Measurements from ENCODE around the gene EPHX1.
A peak's percentile ranks its signal among the peaks of the same experiment; 100 is the strongest.
"Not testable (repeated sequence)": the region's sequence is repeated elsewhere in the genome, so short reads cannot be mapped to it uniquely, and the experiment has no call there.

EPHX1 gene

DNA sequence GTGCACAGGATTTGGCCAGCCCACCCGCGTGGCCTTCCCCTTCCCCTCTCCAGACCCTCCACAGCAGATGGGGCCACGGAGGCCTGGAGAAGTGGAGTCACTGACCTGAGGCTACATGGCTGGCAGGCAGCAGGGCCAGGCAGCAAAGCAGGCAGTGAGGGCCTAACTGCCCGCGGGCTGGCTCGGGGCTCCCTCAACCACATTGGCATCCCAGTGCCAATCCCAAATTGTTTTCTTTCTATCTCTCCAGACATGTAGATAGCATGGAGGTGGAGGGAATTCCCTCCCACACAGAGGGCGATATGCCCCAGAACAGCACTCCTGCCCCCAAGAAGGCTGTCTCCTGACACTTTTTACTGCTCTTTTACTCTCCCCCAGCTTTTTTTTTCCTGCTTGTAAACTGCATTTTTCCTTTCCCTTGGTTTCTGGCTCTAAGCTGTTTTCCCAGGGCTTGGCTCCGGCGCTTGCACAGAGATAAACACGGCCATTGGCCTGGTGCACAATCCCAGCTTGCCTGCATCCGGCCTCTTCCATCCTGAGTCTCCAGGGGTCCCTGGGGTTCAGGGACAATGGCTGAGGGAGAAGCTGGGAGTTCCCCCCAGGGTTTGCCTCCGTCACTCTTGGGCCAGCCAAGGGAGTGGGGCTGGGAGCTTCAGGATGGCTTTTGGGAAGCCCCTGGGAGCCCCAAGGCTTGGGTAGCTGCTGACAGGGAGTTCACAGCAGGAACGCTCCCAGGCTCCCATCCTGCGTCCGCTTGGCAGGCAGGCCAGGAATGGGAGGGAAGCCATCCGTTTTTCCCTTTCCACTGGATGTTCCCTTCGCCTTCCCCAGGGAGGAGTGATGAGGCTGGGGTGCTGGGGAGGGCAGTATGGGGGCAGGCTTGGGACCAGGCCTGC, 7.0 kb downstream of the EPHX1 start:
- DNase-seq (ENCODE audit: low spot score) = peak; percentile 50

DNA sequence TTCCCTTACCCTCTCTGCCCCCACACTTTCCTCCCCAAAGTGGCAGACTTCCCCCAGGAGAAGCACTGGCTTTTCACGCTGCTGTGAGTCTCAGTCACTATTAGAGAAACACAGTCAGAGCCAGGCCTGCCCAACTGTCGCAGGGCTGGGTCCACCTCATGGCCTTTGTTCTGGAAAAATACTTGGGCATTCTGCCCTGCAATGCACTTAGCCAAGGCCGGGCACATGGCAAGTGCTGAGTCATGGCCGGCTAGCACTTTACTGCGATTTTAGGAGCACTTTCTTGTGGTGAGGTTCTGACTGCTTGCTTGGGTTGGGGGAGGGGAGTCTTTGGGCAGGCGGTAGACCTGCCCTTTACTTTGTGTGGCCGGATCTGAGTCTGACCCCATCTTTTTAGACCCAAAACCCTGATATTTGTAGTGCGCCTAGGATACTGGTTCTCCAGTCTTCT, 7.7 kb downstream of the EPHX1 start:
- DNase-seq (ENCODE audit: low spot score) = peak; percentile 86

GRCh38 chr1:225818229-225818628, 8.3 kb downstream of the EPHX1 start:
- no peak for DNase-seq (ENCODE audit: low spot score)

DNA sequence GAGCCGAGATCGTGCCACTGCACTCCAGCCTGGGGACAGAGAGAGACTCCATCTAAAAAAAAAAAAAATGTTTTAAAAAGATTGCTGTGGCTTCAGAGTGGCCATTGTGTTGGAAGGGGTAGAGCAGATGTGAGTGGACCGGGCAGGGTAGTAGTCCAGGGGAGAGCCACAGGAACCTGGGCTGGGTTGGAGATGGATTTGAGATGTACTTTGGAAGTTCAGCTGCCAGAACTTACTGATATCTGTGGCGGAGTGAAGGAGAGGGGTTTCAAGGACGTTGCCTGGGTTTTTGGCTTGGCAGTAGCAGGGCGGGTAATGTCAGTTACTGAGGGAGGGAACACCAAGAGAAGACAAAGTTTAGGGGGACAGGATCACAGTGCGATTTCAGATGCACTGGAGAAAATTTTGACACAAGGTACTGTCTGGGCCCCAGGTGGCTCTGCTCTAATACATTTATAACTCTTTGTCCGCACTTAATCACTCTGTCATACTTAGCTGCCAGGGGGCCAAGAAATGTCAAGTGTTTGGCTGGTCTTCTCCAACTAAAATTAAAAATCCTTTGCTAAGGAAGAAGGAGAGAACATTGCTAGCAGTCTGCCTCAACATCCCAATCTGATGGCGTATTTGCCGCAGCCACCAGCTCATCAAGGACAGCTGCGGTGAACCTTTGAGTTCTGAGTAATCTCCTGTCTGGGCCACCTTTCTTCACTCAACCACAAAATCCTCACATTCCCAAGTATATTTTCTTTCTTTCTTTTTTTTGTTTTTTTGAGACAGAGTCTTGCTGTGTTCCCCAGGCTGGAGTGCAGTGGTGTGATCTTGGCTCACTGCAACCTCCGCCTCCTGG, 9.6 kb downstream of the EPHX1 start:
- no peak for DNase-seq (ENCODE audit: low spot score)

DNA sequence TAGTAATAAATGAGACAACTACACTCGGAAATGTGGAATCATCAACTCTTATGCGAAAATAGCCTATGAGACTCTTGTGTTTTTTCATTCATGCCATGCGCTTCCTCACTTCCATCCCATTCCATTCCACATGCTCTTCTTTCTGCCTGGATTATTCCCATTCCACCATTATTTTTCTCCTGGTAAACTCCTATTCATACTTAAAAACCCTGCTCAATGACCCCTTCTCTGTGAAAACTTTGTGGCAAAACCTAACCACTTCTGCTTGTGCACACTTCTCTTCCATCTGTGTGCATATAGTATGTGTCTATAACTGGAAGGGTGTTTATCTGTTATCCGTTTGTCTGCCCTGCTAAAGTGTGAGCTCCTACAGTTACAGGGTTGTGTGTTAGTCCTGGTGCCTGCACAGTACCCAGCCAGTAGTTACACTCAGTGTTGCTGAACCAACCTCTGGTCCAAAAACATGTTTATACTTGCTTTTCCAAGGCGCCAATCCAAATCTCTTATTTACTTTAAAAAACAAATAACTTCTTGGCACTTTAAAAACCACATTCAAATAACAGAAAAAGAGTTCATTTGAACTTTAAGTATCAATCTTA, 10.7 kb downstream of the EPHX1 start:
- no peak for DNase-seq (ENCODE audit: low spot score)

- no peak for DNase-seq (ENCODE audit: low spot score)
Observed at GRCh38 chr1:225822655-225823403, 12.9 kb downstream of the EPHX1 start.

- no peak for DNase-seq (ENCODE audit: low spot score)
Observed at GRCh38 chr1:225823811-225824261, 13.9 kb downstream of the EPHX1 start.

GRCh38 chr1:225824533-225824941, 14.6 kb downstream of the EPHX1 start:
- DNase-seq (ENCODE audit: low spot score) = no peak

GRCh38 chr1:225825078-225825477, 15.2 kb downstream of the EPHX1 start:
- no peak for DNase-seq (ENCODE audit: low spot score)

- no peak for DNase-seq (ENCODE audit: low spot score)
Observed at GRCh38 chr1:225825607-225826007, 15.7 kb downstream of the EPHX1 start.

- no peak for DNase-seq (ENCODE audit: low spot score)
Observed at GRCh38 chr1:225827076-225827475, 17.2 kb downstream of the EPHX1 start.

- no peak for DNase-seq (ENCODE audit: low spot score)
Observed at GRCh38 chr1:225828706-225829345, 18.9 kb downstream of the EPHX1 start.

- no peak for DNase-seq (ENCODE audit: low spot score)
Observed at GRCh38 chr1:225830841-225831240, 20.9 kb downstream of the EPHX1 start.

DNA sequence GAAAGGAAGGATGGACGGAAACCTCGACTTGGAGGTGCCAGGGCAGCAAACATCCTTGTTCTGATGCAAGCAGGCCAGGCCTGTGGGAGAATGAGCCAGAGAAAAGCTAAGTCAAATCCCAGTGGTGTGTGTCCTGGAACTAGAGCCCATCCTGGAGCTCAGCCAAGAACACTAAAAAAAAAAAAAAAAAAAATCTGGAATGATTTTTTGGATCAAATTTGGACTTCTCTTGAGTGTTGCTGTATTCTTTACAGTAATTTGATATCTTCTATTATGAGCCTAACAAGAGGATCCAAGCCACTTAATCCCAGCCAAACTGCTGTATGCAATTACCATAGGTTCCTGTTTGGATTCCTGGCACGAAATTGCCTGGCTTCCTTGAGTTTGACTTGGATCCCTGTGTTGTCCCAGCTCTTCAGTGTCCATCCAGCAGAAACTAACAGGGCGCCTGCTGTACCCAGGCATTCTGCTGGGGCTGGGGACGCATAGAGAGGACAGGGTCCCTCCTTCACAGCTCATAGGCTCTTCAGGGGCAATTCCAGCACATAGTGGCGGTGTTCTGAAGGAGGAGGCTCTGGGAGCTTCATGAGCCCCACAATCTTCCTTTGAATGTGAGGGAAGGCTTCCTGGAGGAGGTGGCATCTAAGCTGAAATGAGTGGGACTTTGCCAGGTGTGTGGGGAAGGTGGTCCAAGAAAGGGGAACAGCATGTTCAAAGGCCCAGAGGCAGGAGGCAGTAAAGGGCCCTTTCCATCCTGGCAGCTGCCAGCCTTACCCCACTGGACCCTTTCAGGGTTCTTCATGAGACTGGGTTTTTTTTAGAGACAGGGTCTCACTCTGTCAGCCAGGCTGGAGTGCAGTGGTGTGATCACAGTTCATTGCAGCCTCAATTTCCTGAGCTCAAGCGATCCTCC, 24.7 kb downstream of the EPHX1 start:
- DNase-seq (ENCODE audit: low spot score) = no peak

DNA sequence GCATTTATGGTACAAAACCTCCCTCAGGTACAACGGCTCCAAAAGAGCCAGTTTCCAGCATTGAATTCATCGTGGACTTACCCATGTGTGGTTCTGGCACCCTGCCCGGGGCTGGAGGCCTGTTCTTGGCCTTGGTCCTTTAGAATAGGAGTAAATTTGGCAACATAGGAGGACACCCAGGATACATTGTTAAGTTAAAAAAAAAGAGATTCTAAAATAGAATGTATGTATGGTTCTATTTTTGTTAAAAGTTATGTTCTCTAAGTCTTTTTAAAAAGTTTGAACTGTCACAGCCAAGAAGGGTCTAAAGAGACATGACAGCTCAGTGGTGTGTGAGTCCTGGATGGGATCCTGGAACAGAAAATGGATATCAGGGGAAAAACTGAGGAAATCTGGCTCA, 25.9 kb downstream of the EPHX1 start:
- no peak for DNase-seq (ENCODE audit: low spot score)

DNA sequence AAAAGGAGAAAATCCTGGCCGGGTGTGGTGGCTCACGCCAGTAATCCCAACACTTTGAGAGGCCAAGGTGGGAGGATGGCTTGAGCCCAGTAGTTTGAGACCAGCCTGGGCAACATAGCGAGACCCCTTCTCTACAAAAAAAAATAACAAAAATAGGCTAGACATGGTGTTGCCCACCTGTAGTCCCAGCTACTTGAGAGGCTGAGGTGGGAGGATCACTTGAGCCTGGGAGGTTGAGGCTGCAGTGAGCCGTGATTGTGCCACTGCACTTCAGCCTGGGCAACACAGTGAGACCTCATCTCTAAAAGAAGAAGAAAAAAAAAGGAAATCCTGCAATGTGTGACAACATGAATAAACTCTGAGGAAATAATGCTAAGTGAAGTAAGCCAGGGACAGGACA, 26.4 kb downstream of the EPHX1 start:
- DNase-seq (ENCODE audit: low spot score) = not testable (repeated sequence)

GRCh38 chr1:225838793-225839192, 28.9 kb downstream of the EPHX1 start:
- DNase-seq (ENCODE audit: low spot score) = no peak

DNA sequence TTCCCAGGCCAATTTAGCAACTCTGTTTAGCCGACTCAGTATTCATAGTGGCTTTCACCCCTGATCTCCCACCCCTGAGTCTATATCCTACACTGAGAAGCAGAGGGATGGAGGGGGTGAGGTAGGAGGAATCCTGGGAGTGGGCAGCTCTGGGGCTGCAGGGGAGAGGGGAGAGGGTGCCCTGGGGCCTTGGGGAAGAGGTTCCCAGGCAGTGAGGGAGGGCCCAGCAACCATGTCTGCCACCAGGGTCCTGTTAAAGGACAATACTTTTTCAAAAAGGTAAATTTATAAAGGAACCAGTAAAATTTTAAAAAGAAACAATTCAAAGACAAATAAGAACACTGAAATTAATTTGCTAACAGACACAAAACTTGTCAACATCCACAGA, 30.3 kb downstream of the EPHX1 start:
- DNase-seq (ENCODE audit: low spot score) = no peak

GRCh38 chr1:225840713-225841112, 30.8 kb downstream of the EPHX1 start:
- no peak for DNase-seq (ENCODE audit: low spot score)

- DNase-seq (ENCODE audit: low spot score) = no peak
Observed at GRCh38 chr1:225842074-225842473, 32.1 kb downstream of the EPHX1 start.

Data from putamen (tissue), 1 donor.